Astrocyte (in vitro differentiated cells and primary cell): ENCODE results near the gene ASF1A.

Source experiments
- CTCF ChIP-seq: IDR thresholded peaks from 2 replicates; pipeline ENCODE4 v1.5.1; 2011; ENCODE audit warnings: low read depth, mild to moderate bottlenecking, inconsistent platforms, low read length, moderate library complexity; ENCODE audit not compliant: insufficient read depth
- EZH2 ChIP-seq: IDR thresholded peaks from 2 replicates; pipeline ENCODE4 v1.6.1; 2012; ENCODE audit warnings: mild to moderate bottlenecking, low read length, inconsistent platforms; ENCODE audit not compliant: insufficient read depth

GRCh38 chr6:118935978-118936703 lies 42.2 kb downstream of the ASF1A start:
- no peak for TF ChIP-seq CTCF
- no peak for TF ChIP-seq EZH2
